GM13976 (cell line): Measurements from ENCODE around the gene YBX1.

Experiments
- DNase-seq: peaks from one replicate; pipeline ENCODE4 v3.0.0; 2012; ENCODE audit warnings: low spot score
- CTCF ChIP-seq: IDR thresholded peaks from 2 replicates; pipeline ENCODE4 v1.5.1; 2012; ENCODE audit warnings: borderline replicate concordance, mild to moderate bottlenecking; ENCODE audit not compliant: insufficient read depth; ENCODE audit errors: extremely low read depth, missing control alignments, control extremely low read depth
- in situ Hi-C: fragments of 300-500 bp; cut with MboI; formaldehyde crosslinking; loops from one replicate; pipeline ENCODE4 v1.12.0; 2022; ENCODE audit warnings: low sequenced_read_pairs, mixed read lengths, inconsistent platforms; ENCODE audit not compliant: unreplicated experiment

YBX1 gene

GRCh38 chr1:42684139-42684538, 1.9 kb downstream of the YBX1 start:
- no peak for TF ChIP-seq CTCF

GRCh38 chr1:42686418-42686817, 4.2 kb downstream of the YBX1 start:
- no peak for TF ChIP-seq CTCF

More at GRCh38 chr1:42684139-42684538, 1.9 kb downstream of the YBX1 start:
- in situ Hi-C loops = no loop called here
- no peak for DNase-seq

GRCh38 chr1:42689912-42690311, 7.7 kb downstream of the YBX1 start:
- in situ Hi-C loops = no loop called here
- no peak for DNase-seq
- no peak for TF ChIP-seq CTCF

More at GRCh38 chr1:42686418-42686817, 4.2 kb downstream of the YBX1 start:
- no peak for DNase-seq
- in situ Hi-C loops = no loop called here

- in situ Hi-C loops = no loop called here
- no peak for TF ChIP-seq CTCF
- DNase-seq = no peak
Measured at GRCh38 chr1:42690477-42691156, 8.4 kb downstream of the YBX1 start.

GRCh38 chr1:42691157-42691498, 8.9 kb downstream of the YBX1 start:
- DNase-seq = no peak
- in situ Hi-C loops = no loop called here
- no peak for TF ChIP-seq CTCF

- in situ Hi-C loops = no loop called here
- TF ChIP-seq CTCF = no peak
- DNase-seq = no peak
Measured at GRCh38 chr1:42692461-42692860, 10.2 kb downstream of the YBX1 start.

GRCh38 chr1:42692911-42693310, 10.7 kb downstream of the YBX1 start:
- TF ChIP-seq CTCF = no peak
- in situ Hi-C loops = no loop called here

More at GRCh38 chr1:42692911-42693310, 10.7 kb downstream of the YBX1 start:
- no peak for DNase-seq
